Type B pancreatic cell (in vitro differentiated cells): ENCODE results near the gene RAB10. TPM values are rescaled to one million over a fixed set of nuclear protein-coding genes. Genes with fewer than 3 reads are reported as not detected.

Experiments used
- DNase-seq: peaks from one replicate; pipeline ENCODE4 v3.0.0; 2021; ENCODE audit warnings: mixed read lengths; ENCODE audit not compliant: unreplicated experiment; ENCODE audit errors: extremely low spot score
- H3K27ac Mint-ChIP-seq: 2 replicates; pipeline ENCODE4 v1.8.0; 2021; ENCODE audit warnings: mild to moderate bottlenecking, mixed read lengths
- H3K27me3 Mint-ChIP-seq: 2 replicates; pipeline ENCODE4 v1.8.0; 2021; ENCODE audit warnings: mixed read lengths
- H3K36me3 Mint-ChIP-seq: 2 replicates; pipeline ENCODE4 v1.8.0; 2021; ENCODE audit warnings: mixed read lengths
- H3K4me1 Mint-ChIP-seq: one replicate; pipeline ENCODE4 v1.8.0; 2021; ENCODE audit warnings: mixed read lengths; ENCODE audit not compliant: unreplicated experiment
- H3K4me3 Mint-ChIP-seq: 2 replicates; pipeline ENCODE4 v1.8.0; 2021; ENCODE audit warnings: mild to moderate bottlenecking, mixed read lengths
- H3K9me3 Mint-ChIP-seq: 2 replicates; pipeline ENCODE4 v1.8.0; 2021; ENCODE audit warnings: mixed read lengths
- CTCF ChIP-seq: fragments of 200-600 bp; sonication (generic); conservative IDR thresholded peaks from 2 replicates; pipeline ENCODE4 v1.5.0; 2021; ENCODE audit warnings: antibody characterized with exemption, mild to moderate bottlenecking
- total RNA-seq: library from RNA; stranded (reverse); gene quantifications from 2 replicates; pipeline ENCODE4 v1.2.1, GENCODE V29; 2021; ENCODE audit warnings: low replicate concordance

Gene RAB10
- total RNA-seq, 1 donor from 2014 or later = 143 TPM

GRCh38 chr2:26179446-26179913 lies 145.6 kb downstream of the RAB10 start:
- H3K4me1 Mint-ChIP-seq = peaks cover 23% of the 10 kb centered on the region
- DNase-seq = no peak
- peaks cover 4% of the 10 kb centered on the region for H3K36me3 Mint-ChIP-seq
- TF ChIP-seq CTCF = no peak
- H3K27me3 Mint-ChIP-seq = peaks cover 29% of the 10 kb centered on the region
- no peaks in the 10 kb centered on the region for H3K9me3 Mint-ChIP-seq
- no peak overlapping the region for H3K27ac Mint-ChIP-seq
- H3K4me3 Mint-ChIP-seq = peak overlapping the region; percentile 78

- no peak for DNase-seq
- Mint-ChIP-seq H3K27ac (no peak overlapping the region), H3K27me3 (peaks cover 26% of the 10 kb centered on the region), H3K36me3 (peaks cover 4% of the 10 kb centered on the region), H3K4me3 (no peak overlapping the region), H3K9me3 (no peaks in the 10 kb centered on the region), H3K4me1 (peaks cover 14% of the 10 kb centered on the region)
- TF ChIP-seq CTCF = no peak
These were observed 148.6 kb downstream of the RAB10 start for GRCh38 chr2:26182441-26182840.

GRCh38 chr2:26182887-26183630 lies 149.2 kb downstream of the RAB10 start:
- H3K4me3 Mint-ChIP-seq = no peak overlapping the region
- peaks cover 14% of the 10 kb centered on the region for H3K4me1 Mint-ChIP-seq
- H3K27me3 Mint-ChIP-seq = peaks cover 26% of the 10 kb centered on the region
- TF ChIP-seq CTCF = no peak
- no peak for DNase-seq
- H3K27ac Mint-ChIP-seq = no peak overlapping the region
- H3K9me3 Mint-ChIP-seq = no peaks in the 10 kb centered on the region
- H3K36me3 Mint-ChIP-seq = peaks cover 4% of the 10 kb centered on the region

GRCh38 chr2:26184121-26184520 lies 150.2 kb downstream of the RAB10 start:
- H3K36me3 Mint-ChIP-seq = peaks cover 4% of the 10 kb centered on the region
- peaks cover 26% of the 10 kb centered on the region for H3K27me3 Mint-ChIP-seq
- TF ChIP-seq CTCF = no peak
- no peak for DNase-seq
- peak overlapping the region; percentile 66 for H3K4me3 Mint-ChIP-seq
- no peak overlapping the region for H3K27ac Mint-ChIP-seq
- no peaks in the 10 kb centered on the region for H3K9me3 Mint-ChIP-seq
- peaks cover 13% of the 10 kb centered on the region for H3K4me1 Mint-ChIP-seq

- Mint-ChIP-seq H3K4me3 (peak overlapping the region; percentile 58), H3K27ac (no peak overlapping the region), H3K4me1 (peaks cover 10% of the 10 kb centered on the region), H3K9me3 (no peaks in the 10 kb centered on the region), H3K36me3 (peaks cover 4% of the 10 kb centered on the region), H3K27me3 (peaks cover 23% of the 10 kb centered on the region)
- no peak for DNase-seq
- peak; percentile 72 for TF ChIP-seq CTCF
These were observed 150.8 kb downstream of the RAB10 start for GRCh38 chr2:26184555-26185303.
